ENCODE results near the gene ZEB2.

- no peak for TF ChIP-seq MAX (IDR thresholded peaks at IDR 0.05)
- TF ChIP-seq KDM5A (IDR thresholded peaks at IDR 0.05), result no peak
- TF ChIP-seq EP300 (IDR thresholded peaks at IDR 0.05), result no peak
Measured at GRCh38 chr2:144402251-144402650, 117.7 kb downstream of the ZEB2 start.
